GM23338 (cell line): ENCODE results near the gene APMAP. TPM values are rescaled to one million over a fixed set of nuclear protein-coding genes. Genes with fewer than 3 reads are reported as not detected.

ENCODE experiments used
- ATAC-seq: fragments of 200-7000 bp; cut with Tn5 transposase; 3 replicates; pipeline ENCODE4 v1.9.1; 2020
- DNase-seq: peaks from one replicate; pipeline ENCODE4 v3.0.0-alpha.2; 2015; ENCODE audit warnings: low spot score
- H2AFZ ChIP-seq: fragments of 200-600 bp; sonication (generic); 2 replicates; pipeline ENCODE4 v1.8.0; 2016; ENCODE audit warnings: antibody characterized with exemption, mild to moderate bottlenecking, moderate library complexity
- H3F3A ChIP-seq: fragments of 200-600 bp; sonication (generic); replicated peaks from 2 replicates; pipeline ENCODE4 v1.8.0; 2017; ENCODE audit warnings: antibody characterized with exemption, mixed run types, low read depth
- H3K27ac ChIP-seq: fragments of 200-600 bp; sonication (generic); 2 replicates; pipeline ENCODE4 v1.6.1; 2016; ENCODE audit warnings: low read depth
- H3K27me3 ChIP-seq: fragments of 200-600 bp; sonication (generic); 2 replicates; pipeline ENCODE4 v1.8.0; 2016; ENCODE audit warnings: mild to moderate bottlenecking, mixed run types, moderate library complexity; ENCODE audit not compliant: insufficient read depth
- H3K36me3 ChIP-seq: fragments of 200-600 bp; sonication (generic); 2 replicates; pipeline ENCODE4 v1.8.0; 2016; ENCODE audit warnings: mild to moderate bottlenecking; ENCODE audit not compliant: insufficient read depth
- H3K4me1 ChIP-seq: fragments of 200-600 bp; sonication (generic); 2 replicates; pipeline ENCODE4 v1.8.0; 2016; ENCODE audit warnings: mild to moderate bottlenecking, moderate library complexity; ENCODE audit not compliant: insufficient read depth
- H3K4me2 ChIP-seq: fragments of 200-600 bp; sonication (generic); 2 replicates; pipeline ENCODE4 v1.7.1; 2017; ENCODE audit warnings: mixed run types
- H3K4me3 ChIP-seq: fragments of 200-600 bp; sonication (generic); 2 replicates; pipeline ENCODE4 v1.6.1; 2016; ENCODE audit warnings: mixed run types
- H3K79me2 ChIP-seq: fragments of 200-600 bp; sonication (generic); replicated peaks from 2 replicates; pipeline ENCODE4 v1.8.0; 2017; ENCODE audit warnings: mild to moderate bottlenecking; ENCODE audit not compliant: insufficient read depth
- H3K9me2 ChIP-seq: fragments of 200-600 bp; sonication (generic); 2 replicates; pipeline ENCODE4 v1.8.0; 2017; ENCODE audit not compliant: insufficient read depth
- H4K20me1 ChIP-seq: fragments of 200-600 bp; sonication (generic); replicated peaks from 2 replicates; pipeline ENCODE4 v1.8.0; 2017; ENCODE audit warnings: mild to moderate bottlenecking; ENCODE audit not compliant: insufficient read depth
- H3K27ac Mint-ChIP-seq: 2 replicates; pipeline ENCODE4 v1.8.0; 2020; ENCODE audit warnings: inconsistent platforms, mild to moderate bottlenecking, moderate library complexity, mixed read lengths
- H3K27me3 Mint-ChIP-seq: 3 replicates; pipeline ENCODE4 v1.8.0; 2022; ENCODE audit warnings: low read depth, mild to moderate bottlenecking, moderate library complexity, mixed read lengths, inconsistent platforms; ENCODE audit not compliant: insufficient read depth, poor library complexity
- H3K36me3 Mint-ChIP-seq: 3 replicates; pipeline ENCODE4 v1.8.0; 2021; ENCODE audit warnings: low read depth, mild to moderate bottlenecking, inconsistent platforms, moderate library complexity, mixed read lengths
- H3K4me1 Mint-ChIP-seq: 3 replicates; pipeline ENCODE4 v1.8.0; 2020; ENCODE audit warnings: mild to moderate bottlenecking, inconsistent platforms, mixed read lengths
- H3K4me3 Mint-ChIP-seq: 3 replicates; pipeline ENCODE4 v1.8.0; 2021; ENCODE audit warnings: moderate library complexity, mild to moderate bottlenecking, inconsistent platforms, mixed read lengths
- H3K9me3 Mint-ChIP-seq: 3 replicates; pipeline ENCODE4 v1.8.0; 2020; ENCODE audit warnings: moderate library complexity, mild to moderate bottlenecking, inconsistent platforms, mixed read lengths
- CREB1 ChIP-seq: fragments of 250-450 bp; sonication (Bioruptor Pico); IDR thresholded peaks from 2 replicates; pipeline ENCODE4 v1.5.0; 2020; ENCODE audit warnings: low read depth, mild to moderate bottlenecking, moderate library complexity
- CTCF ChIP-seq, 2 experiments: fragments of 200-600 bp in 1 of 2; sonication (generic) in 1 of 2; conservative IDR thresholded peaks; 2 replicates each; pipeline versions ENCODE4 v1.5.1 to v1.6.1; 2016 to 2017; ENCODE audit warnings: antibody characterized with exemption in 2 of 2, low read depth in 2 of 2, mild to moderate bottlenecking in 2 of 2, moderate library complexity in 1 of 2
- ETS1 ChIP-seq: IDR thresholded peaks from 2 replicates; pipeline ENCODE4 v1.6.1; 2016; ENCODE audit warnings: antibody characterized with exemption
- EZH2 ChIP-seq: fragments of 200-600 bp; sonication (generic); IDR thresholded peaks from one replicate; pipeline ENCODE4 v1.8.0; 2017; ENCODE audit warnings: antibody characterized with exemption, mild to moderate bottlenecking, low read depth; ENCODE audit not compliant: unreplicated experiment
- EZH2phosphoT487 ChIP-seq: fragments of 200-600 bp; sonication (generic); IDR thresholded peaks from one replicate; pipeline ENCODE4 v1.8.1; 2018; ENCODE audit warnings: antibody characterized with exemption; ENCODE audit not compliant: unreplicated experiment
- JUNB ChIP-seq: IDR thresholded peaks from one replicate; pipeline ENCODE4 v1.6.1; 2016; ENCODE audit warnings: antibody characterized with exemption; ENCODE audit not compliant: unreplicated experiment
- POLR2AphosphoS5 ChIP-seq: IDR thresholded peaks from 2 replicates; pipeline ENCODE4 v1.6.1; 2016; ENCODE audit warnings: antibody characterized with exemption, low read depth
- REST ChIP-seq: IDR thresholded peaks from one replicate; pipeline ENCODE4 v1.6.1; 2018; ENCODE audit warnings: antibody characterized with exemption; ENCODE audit not compliant: unreplicated experiment
- ZNF114 ChIP-seq: fragments of 250-450 bp; sonication (Bioruptor Pico); IDR thresholded peaks from 2 replicates; pipeline ENCODE4 v1.5.0; 2020; ENCODE audit warnings: mild to moderate bottlenecking, moderate library complexity
- ZNF462 ChIP-seq: fragments of 250-450 bp; sonication (Bioruptor Pico); IDR thresholded peaks from 2 replicates; pipeline ENCODE4 v1.5.0; 2020; ENCODE audit warnings: mild to moderate bottlenecking, moderate library complexity
- polyA plus RNA-seq: library from polyadenylated mRNA; unstranded; fragments of >200 nt; fragmentation: Nextera tagmentation; extraction: Ambion mirVana; gene quantifications from 2 replicates; pipeline ENCODE4 v1.2.1, GENCODE V29; 2016
- total RNA-seq: library from RNA; depleted of rRNA; stranded (reverse); fragments of >200 nt; shearing (Covaris generic); gene quantifications from 2 replicates; pipeline ENCODE4 v1.2.3, GENCODE V29; 2014

Gene APMAP
- total and polyA plus RNA-seq, 2 experiments from 2014 or later = 31.7 to 72.3 TPM

GRCh38 chr20:25030649-25031207, 38.2 kb upstream of the APMAP start:
- Mint-ChIP-seq H3K27ac (no peak overlapping the region), H3K4me1 (peaks cover 15% of the 10 kb centered on the region), H3K36me3 (no peaks in the 10 kb centered on the region), H3K4me3 (no peak overlapping the region), H3K27me3 (peaks cover 8% of the 10 kb centered on the region), H3K9me3 (no peaks in the 10 kb centered on the region; the same call in 2 of the 3 replicates)
- no peak for ATAC-seq
- no peak overlapping the region for H3K27ac ChIP-seq
- no peaks in the 10 kb centered on the region for H3K79me2 ChIP-seq
- H3K4me1 ChIP-seq = no peaks in the 10 kb centered on the region; the same call in 1 of the 2 replicates
- TF ChIP-seq ZNF114 (CRISPR knock-in tag) (no peak), POLR2AphosphoS5 (no peak), EZH2 (no peak), ZNF462 (CRISPR knock-in tag) (no peak), CTCF (conservative IDR thresholded peaks at IDR 0.05; ENCODE audit: low read depth in 2 of 2) (no peak), CREB1 (CRISPR knock-in tag) (no peak), ETS1 (no peak), EZH2phosphoT487 (no peak), REST (no peak), JUNB (no peak)
- H3K4me3 ChIP-seq = no peak overlapping the region
- H3F3A ChIP-seq = no peaks in the 10 kb centered on the region
- no peak for DNase-seq
- no peak overlapping the region for H2AFZ ChIP-seq
- no peaks in the 10 kb centered on the region for H4K20me1 ChIP-seq
- H3K36me3 ChIP-seq = no peaks in the 10 kb centered on the region
- H3K27me3 ChIP-seq = no peaks in the 10 kb centered on the region
- peaks cover 4% of the 10 kb centered on the region; the same call in 1 of the 2 replicates for H3K9me2 ChIP-seq
- H3K4me2 ChIP-seq = no peak overlapping the region
